Measurements from ENCODE around the gene PHKB.
"Not testable (repeated sequence)": the region's sequence is repeated elsewhere in the genome, so short reads cannot be mapped to it uniquely, and the experiment has no call there.

The PHKB gene

GRCh38 chr16:47460711-47461597, at the start of gene PHKB, which contains the start of gene ITFG1:
PHKB (plus strand) TSS chr16:47461331; CDS start chr16:47461351, 20 bp downstream.
ITFG1 (minus strand) TSS chr16:47461063; CDS start chr16:47461045, 18 bp downstream.
- DNase-seq (ENCODE audit: low read depth) = peak; percentile 60

- DNase-seq (ENCODE audit: low read depth) = no peak
Measured at GRCh38 chr16:47413041-47413440, 48.1 kb upstream of the PHKB start.

- no peak for DNase-seq (ENCODE audit: low read depth)
Measured at GRCh38 chr16:47416869-47417268, 44.3 kb upstream of the PHKB start.

- DNase-seq (ENCODE audit: low read depth) = no peak
Measured at GRCh38 chr16:47424846-47425245, 36.3 kb upstream of the PHKB start.

- DNase-seq (ENCODE audit: low read depth) = no peak
Measured at GRCh38 chr16:47426806-47427205, 34.3 kb upstream of the PHKB start.

GRCh38 chr16:47431960-47432359, 29.2 kb upstream of the PHKB start:
- no peak for DNase-seq (ENCODE audit: low read depth)

- not testable (repeated sequence) for DNase-seq (ENCODE audit: low read depth)
Measured at GRCh38 chr16:47434274-47434673, 26.9 kb upstream of the PHKB start.

GRCh38 chr16:47440066-47440465, 21.1 kb upstream of the PHKB start:
- DNase-seq (ENCODE audit: low read depth) = not testable (repeated sequence)

GRCh38 chr16:47442884-47443283, 18.2 kb upstream of the PHKB start:
- DNase-seq (ENCODE audit: low read depth) = not testable (repeated sequence)

- no peak for DNase-seq (ENCODE audit: low read depth)
Measured at GRCh38 chr16:47446431-47446830, 14.7 kb upstream of the PHKB start.

GRCh38 chr16:47448830-47449575, 12.1 kb upstream of the PHKB start:
- no peak for DNase-seq (ENCODE audit: low read depth)

GRCh38 chr16:47449788-47450187, 11.3 kb upstream of the PHKB start:
- DNase-seq (ENCODE audit: low read depth) = no peak

GRCh38 chr16:47458331-47458730, 2.8 kb upstream of the PHKB start:
- DNase-seq (ENCODE audit: low read depth) = no peak

- DNase-seq (ENCODE audit: low read depth) = no peak
Measured at GRCh38 chr16:47459603-47460002, 1.5 kb upstream of the PHKB start.

- no peak for DNase-seq (ENCODE audit: low read depth)
Measured at GRCh38 chr16:47460359-47460710, 796 bp upstream of the PHKB start.

- DNase-seq (ENCODE audit: low read depth) = no peak
Measured at GRCh38 chr16:47461598-47462266, 601 bp downstream of the PHKB start.

GRCh38 chr16:47463771-47464624, 2.9 kb downstream of the PHKB start:
- no peak for DNase-seq (ENCODE audit: low read depth)

GRCh38 chr16:47465919-47466630, 4.9 kb downstream of the PHKB start:
- DNase-seq (ENCODE audit: low read depth) = no peak

- DNase-seq (ENCODE audit: low read depth) = no peak
Measured at GRCh38 chr16:47467501-47467900, 6.4 kb downstream of the PHKB start.

- DNase-seq (ENCODE audit: low read depth) = not testable (repeated sequence)
Measured at GRCh38 chr16:47468070-47468689, 7.0 kb downstream of the PHKB start.
